Measurements from ENCODE around the gene YARS2. TPM values are rescaled to one million over a fixed set of nuclear protein-coding genes. Genes with fewer than 3 reads are reported as not detected.

The YARS2 gene
- total and polyA plus RNA-seq, 2 of the 13 experiments (the other 11 are each of a cell fraction or from before 2014, with no cell fraction given) = 17.9 to 39.6 TPM

GRCh38 chr12:32755051-32755653 lies 545 bp downstream of the YARS2 start (continued):
- TF ChIP-seq REST (IDR thresholded peaks at IDR 0.05; ENCODE audit: borderline replicate concordance in 1 of 2, low read depth in 1 of 2, low read length in 2 of 2) = 0 out of 4 replicates have a peak, but pooled peaks of 1 of the 2 experiments have one; percentile 17
- TF ChIP-seq ZNF792 (CRISPR knock-in tag; IDR thresholded peaks at IDR 0.05) = peak; percentile 55; the same call in 1 of the 2 replicates
- peak; percentile 26; the same call in 1 of the 2 replicates for TF ChIP-seq KDM4B (CRISPR knock-in tag; IDR thresholded peaks at IDR 0.05)
- TF ChIP-seq ZBTB25 (CRISPR knock-in tag; IDR thresholded peaks at IDR 0.05) = 0 out of 2 replicates have a peak, but pooled peaks have one; percentile 15
- TF ChIP-seq ZNF468 (CRISPR knock-in tag; IDR thresholded peaks at IDR 0.05) = 0 out of 2 replicates have a peak, but pooled peaks have one; percentile 54
- 0 out of 2 replicates have a peak, but pooled peaks have one; percentile 13 for TF ChIP-seq TSC22D2 (CRISPR knock-in tag; IDR thresholded peaks at IDR 0.05; ENCODE audit: borderline replicate concordance)
- peak; percentile 32; the same call in 1 of the 2 replicates for TF ChIP-seq FOXK1 (CRISPR knock-in tag; IDR thresholded peaks at IDR 0.05; ENCODE audit: borderline replicate concordance, low read depth)
- TF ChIP-seq SP140L (CRISPR knock-in tag; IDR thresholded peaks at IDR 0.05; ENCODE audit: borderline replicate concordance) = no peak
- TF ChIP-seq ZFP62 (CRISPR knock-in tag; IDR thresholded peaks at IDR 0.05) = no peak
- TF ChIP-seq ZBTB26 (CRISPR knock-in tag; IDR thresholded peaks at IDR 0.05; ENCODE audit: borderline replicate concordance) = 0 out of 2 replicates have a peak, but pooled peaks have one; percentile 57
- TF ChIP-seq ZFY (CRISPR knock-in tag; IDR thresholded peaks at IDR 0.05) = peak; percentile 85
- TF ChIP-seq FOXK2 (IDR thresholded peaks at IDR 0.05) = no peak
- TF ChIP-seq HNRNPUL1 (IDR thresholded peaks at IDR 0.05; ENCODE audit: low read depth, low read length) = 0 out of 2 replicates have a peak, but pooled peaks have one; percentile 22
- TF ChIP-seq SRY (CRISPR knock-in tag; IDR thresholded peaks at IDR 0.05) = no peak; the same call in 1 of the 2 replicates
- TF ChIP-seq CENPX (CRISPR knock-in tag; IDR thresholded peaks at IDR 0.05) = no peak
- TF ChIP-seq IRF9 (CRISPR knock-in tag; IDR thresholded peaks at IDR 0.05; ENCODE audit: borderline replicate concordance) = peak; percentile 32; the same call in 1 of the 2 replicates
- TF ChIP-seq ZNF639 (CRISPR knock-in tag; conservative IDR thresholded peaks at IDR 0.05) = 0 out of 2 replicates have a peak, but pooled peaks have one; percentile 17
- peak; percentile 32; the same call in 1 of the 2 replicates for TF ChIP-seq CBX5 (CRISPR knock-in tag; IDR thresholded peaks at IDR 0.05; ENCODE audit: borderline replicate concordance)
- peak; percentile 79 for TF ChIP-seq FOXC1 (CRISPR knock-in tag; IDR thresholded peaks at IDR 0.05; ENCODE audit: borderline replicate concordance)
- peak; percentile 41; the same call in 1 of the 2 replicates for TF ChIP-seq ZNF451 (CRISPR knock-in tag; IDR thresholded peaks at IDR 0.05)
- 0 out of 2 replicates have a peak, but pooled peaks have one; percentile 17 for TF ChIP-seq ZNF33B (CRISPR knock-in tag; IDR thresholded peaks at IDR 0.05)

All from HepG2 (cell line).